MM.1S (cell line): ENCODE results near the gene PRUNE2.
A peak's percentile ranks its signal among the peaks of the same experiment; 100 is the strongest.

Experiments
- DNase-seq: peaks from one replicate; pipeline ENCODE4 v3.0.0-alpha.2; 2015
- H2AFZ ChIP-seq: fragments of 300-600 bp; sonication (generic); 2 replicates; pipeline ENCODE4 v1.6.0; 2016; ENCODE audit warnings: antibody characterized with exemption, low read length
- H3F3A ChIP-seq: fragments of 300-600 bp; sonication (generic); 2 replicates; pipeline ENCODE4 v1.6.1; 2016; ENCODE audit warnings: mild to moderate bottlenecking, antibody characterized with exemption, low read length, moderate library complexity, mixed read lengths; ENCODE audit not compliant: insufficient read depth
- H3K27ac ChIP-seq: fragments of 300-600 bp; sonication (generic); 2 replicates; pipeline ENCODE4 v1.5.1; 2016; ENCODE audit warnings: mild to moderate bottlenecking, low read length
- H3K27me3 ChIP-seq: fragments of 300-600 bp; sonication (generic); replicated peaks from 2 replicates; pipeline ENCODE4 v1.6.0; 2016; ENCODE audit warnings: low read length; ENCODE audit not compliant: insufficient read depth
- H3K36me3 ChIP-seq: fragments of 300-600 bp; sonication (generic); replicated peaks from 2 replicates; pipeline ENCODE4 v1.6.1; 2016; ENCODE audit warnings: mild to moderate bottlenecking, low read length, mixed read lengths; ENCODE audit not compliant: insufficient read depth
- H3K4me1 ChIP-seq: fragments of 300-600 bp; sonication (generic); 2 replicates; pipeline ENCODE4 v1.6.1; 2016; ENCODE audit warnings: low read length, mixed read lengths
- H3K4me2 ChIP-seq: fragments of 300-600 bp; sonication (generic); 2 replicates; pipeline ENCODE4 v1.6.0; 2016; ENCODE audit warnings: low read depth, low read length
- H3K4me3 ChIP-seq: fragments of 300-600 bp; sonication (generic); 2 replicates; pipeline ENCODE4 v1.5.1; 2016; ENCODE audit warnings: low read length, mixed read lengths
- H3K79me2 ChIP-seq: fragments of 300-600 bp; sonication (generic); 2 replicates; pipeline ENCODE4 v1.6.1; 2016; ENCODE audit warnings: mixed run types, low read length, mixed read lengths
- H3K9ac ChIP-seq: fragments of 300-600 bp; sonication (generic); 2 replicates; pipeline ENCODE4 v1.6.1; 2016; ENCODE audit warnings: low read length, mixed read lengths
- H3K9me2 ChIP-seq: fragments of 300-600 bp; sonication (generic); replicated peaks from 2 replicates; pipeline ENCODE4 v1.6.1; 2016; ENCODE audit warnings: mild to moderate bottlenecking, low read length, mixed read lengths; ENCODE audit not compliant: insufficient read depth
- H3K9me3 ChIP-seq: fragments of 300-600 bp; sonication (generic); replicated peaks from 2 replicates; pipeline ENCODE4 v1.6.1; 2016; ENCODE audit warnings: mild to moderate bottlenecking, low read length, mixed read lengths; ENCODE audit not compliant: insufficient read depth
- H4K20me1 ChIP-seq: fragments of 300-600 bp; sonication (generic); 2 replicates; pipeline ENCODE4 v1.6.1; 2016; ENCODE audit warnings: mild to moderate bottlenecking, low read length, moderate library complexity, mixed read lengths; ENCODE audit not compliant: insufficient read depth
- EZH2 ChIP-seq: fragments of 300-600 bp; sonication (generic); optimal IDR thresholded peaks from 2 replicates; pipeline ENCODE3; 2017; ENCODE audit warnings: low read depth, mild to moderate bottlenecking, antibody characterized with exemption, low read length, mixed read lengths
- EZH2phosphoT487 ChIP-seq: fragments of 300-600 bp; sonication (generic); IDR thresholded peaks from 2 replicates; pipeline ENCODE4 v1.6.1; 2018; ENCODE audit warnings: antibody characterized with exemption, low read length
- TF ChIP-seq, protein P1 (sequence below): fragments of 300-600 bp; sonication (generic); IDR thresholded peaks from 2 replicates; pipeline ENCODE4 v1.5.1; 2016; ENCODE audit warnings: antibody characterized with exemption, low read length, mixed read lengths

The PRUNE2 gene

GRCh38 chr9:76772686-76773445 lies 133.0 kb downstream of the PRUNE2 start:
- Histone ChIP-seq H3K9me3 (no peaks in the 10 kb centered on the region), H3K4me3 (no peak overlapping the region), H3K9me2 (no peaks in the 10 kb centered on the region), H4K20me1 (no peaks in the 10 kb centered on the region), H2AFZ (no peak overlapping the region), H3K79me2 (no peaks in the 10 kb centered on the region), H3F3A (no peaks in the 10 kb centered on the region), H3K36me3 (no peaks in the 10 kb centered on the region), H3K27ac (no peak overlapping the region), H3K4me1 (no peaks in the 10 kb centered on the region), H3K4me2 (no peak overlapping the region), H3K27me3 (no peaks in the 10 kb centered on the region), H3K9ac (no peak overlapping the region)
- TF ChIP-seq EZH2phosphoT487 (no peak), EZH2 (no peak)
- TF ChIP-seq, protein P1, sequence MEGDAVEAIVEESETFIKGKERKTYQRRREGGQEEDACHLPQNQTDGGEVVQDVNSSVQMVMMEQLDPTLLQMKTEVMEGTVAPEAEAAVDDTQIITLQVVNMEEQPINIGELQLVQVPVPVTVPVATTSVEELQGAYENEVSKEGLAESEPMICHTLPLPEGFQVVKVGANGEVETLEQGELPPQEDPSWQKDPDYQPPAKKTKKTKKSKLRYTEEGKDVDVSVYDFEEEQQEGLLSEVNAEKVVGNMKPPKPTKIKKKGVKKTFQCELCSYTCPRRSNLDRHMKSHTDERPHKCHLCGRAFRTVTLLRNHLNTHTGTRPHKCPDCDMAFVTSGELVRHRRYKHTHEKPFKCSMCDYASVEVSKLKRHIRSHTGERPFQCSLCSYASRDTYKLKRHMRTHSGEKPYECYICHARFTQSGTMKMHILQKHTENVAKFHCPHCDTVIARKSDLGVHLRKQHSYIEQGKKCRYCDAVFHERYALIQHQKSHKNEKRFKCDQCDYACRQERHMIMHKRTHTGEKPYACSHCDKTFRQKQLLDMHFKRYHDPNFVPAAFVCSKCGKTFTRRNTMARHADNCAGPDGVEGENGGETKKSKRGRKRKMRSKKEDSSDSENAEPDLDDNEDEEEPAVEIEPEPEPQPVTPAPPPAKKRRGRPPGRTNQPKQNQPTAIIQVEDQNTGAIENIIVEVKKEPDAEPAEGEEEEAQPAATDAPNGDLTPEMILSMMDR, result no peak
- DNase-seq, result no peak

- Histone ChIP-seq H3K9me2 (no peaks in the 10 kb centered on the region), H2AFZ (no peak overlapping the region), H3K9ac (no peak overlapping the region), H3K27me3 (no peaks in the 10 kb centered on the region), H3K4me3 (no peak overlapping the region), H3K4me1 (no peaks in the 10 kb centered on the region), H3K4me2 (no peak overlapping the region), H3K27ac (no peak overlapping the region), H3F3A (no peaks in the 10 kb centered on the region), H3K9me3 (no peaks in the 10 kb centered on the region), H4K20me1 (no peaks in the 10 kb centered on the region), H3K79me2 (no peaks in the 10 kb centered on the region), H3K36me3 (no peaks in the 10 kb centered on the region)
- TF ChIP-seq EZH2phosphoT487 (no peak), EZH2 (no peak)
- TF ChIP-seq, protein P1, result no peak
- DNase-seq, result no peak
These were observed 139.8 kb downstream of the PRUNE2 start for GRCh38 chr9:76766126-76766525.

- H3F3A ChIP-seq, result no peaks in the 10 kb centered on the region
- TF ChIP-seq EZH2, result no peak
- no peaks in the 10 kb centered on the region for H3K9me3 ChIP-seq
- H3K4me3 ChIP-seq, result no peak within 1 kb of the TSS
- no peak for DNase-seq
- no peak within 1 kb of the TSS for H3K27ac ChIP-seq
- no peaks in the 10 kb centered on the region for H4K20me1 ChIP-seq
- H3K4me2 ChIP-seq, result no peak within 1 kb of the TSS
- H3K9me2 ChIP-seq, result no peaks in the 10 kb centered on the region
- H3K36me3 ChIP-seq, result no peaks in the 10 kb centered on the region
- no peaks in the 10 kb centered on the region for H3K4me1 ChIP-seq
- H2AFZ ChIP-seq, result no peak within 1 kb of the TSS
- H3K79me2 ChIP-seq, result no peaks in the 10 kb centered on the region
- no peak within 1 kb of the TSS for H3K9ac ChIP-seq
- H3K27me3 ChIP-seq, result no peaks in the 10 kb centered on the region
These were observed 141.8 kb downstream of the PRUNE2 start, which contains the start of gene PCA3 for GRCh38 chr9:76764138-76764537. PCA3 (plus strand) TSS chr9:76764438.

- no peak for DNase-seq
- no peaks in the 10 kb centered on the region for H3K4me1 ChIP-seq
- H3F3A ChIP-seq, result no peaks in the 10 kb centered on the region
- no peaks in the 10 kb centered on the region for H3K27me3 ChIP-seq
- H3K9ac ChIP-seq, result no peak overlapping the region
- no peak for TF ChIP-seq EZH2
- TF ChIP-seq, protein P1, result 0 out of 2 replicates have a peak, but pooled peaks have one; percentile 12
- no peaks in the 10 kb centered on the region for H3K79me2 ChIP-seq
- H2AFZ ChIP-seq, result no peak overlapping the region
- H3K9me2 ChIP-seq, result no peaks in the 10 kb centered on the region
- no peak overlapping the region for H3K4me2 ChIP-seq
- no peak overlapping the region for H3K4me3 ChIP-seq
- no peaks in the 10 kb centered on the region for H3K36me3 ChIP-seq
- H4K20me1 ChIP-seq, result no peaks in the 10 kb centered on the region
- no peak overlapping the region for H3K27ac ChIP-seq
- H3K9me3 ChIP-seq, result no peaks in the 10 kb centered on the region
These were observed 144.5 kb downstream of the PRUNE2 start for GRCh38 chr9:76761448-76761847.
